Spleen (tissue), 11 donors: ENCODE data around the gene GLTP. TPM values are rescaled to one million over a fixed set of nuclear protein-coding genes. Genes with fewer than 3 reads are reported as not detected.

Experiments
- DNase-seq: peaks from one replicate; pipeline ENCODE4 v3.0.0-alpha.2; 2020
- H3K27ac ChIP-seq, 8 donors: fragments of 200-600 bp; sonication (generic) in 7 of 8; 1 replicate in 4 of 8; 2 replicates in 4 of 8; pipeline versions ENCODE4 v1.5.0 to v1.8.0; 2016 to 2021; ENCODE audit warnings: inconsistent platforms in 4 of 8, mild to moderate bottlenecking in 4 of 8, moderate library complexity in 1 of 8
- H3K27me3 ChIP-seq, 7 donors: fragments of 200-600 bp; sonication (generic) in 6 of 7; replicated peaks in 1 of 7; 1 replicate in 4 of 7; 2 replicates in 3 of 7; pipeline versions ENCODE4 v1.5.0 to v1.8.0; 2016 to 2021; ENCODE audit warnings: inconsistent platforms in 3 of 7, mild to moderate bottlenecking in 1 of 7
- H3K36me3 ChIP-seq, 6 donors: fragments of 200-600 bp; sonication (generic) in 5 of 6; 1 replicate in 4 of 6; 2 replicates in 2 of 6; pipeline versions ENCODE4 v1.5.0 to v1.8.0; 2016 to 2021; ENCODE audit warnings: inconsistent platforms in 2 of 6
- H3K4me1 ChIP-seq, 6 donors: fragments of 200-600 bp; sonication (generic) in 5 of 6; 1 replicate in 3 of 6; 2 replicates in 3 of 6; pipeline versions ENCODE4 v1.5.0 to v1.8.0; 2016 to 2021; ENCODE audit warnings: inconsistent platforms in 3 of 6
- H3K4me3 ChIP-seq, 8 donors: fragments of 200-600 bp; sonication (generic) in 7 of 8; 1 replicate in 4 of 8; 2 replicates in 4 of 8; pipeline versions ENCODE4 v1.5.0 to v1.8.0; 2016 to 2021; ENCODE audit warnings: inconsistent platforms in 4 of 8, mild to moderate bottlenecking in 4 of 8, moderate library complexity in 2 of 8
- H3K9me3 ChIP-seq, 8 donors: fragments of 200-600 bp; sonication (generic) in 7 of 8; 1 replicate in 4 of 8; 2 replicates in 4 of 8; pipeline versions ENCODE4 v1.5.0 to v1.8.0; 2016 to 2021; ENCODE audit warnings: inconsistent platforms in 4 of 8
- POLR2A ChIP-seq, 3 donors: fragments of 450-650 bp; IDR thresholded peaks; one replicate each; pipeline ENCODE4 v1.5.1; 2017; ENCODE audit warnings: antibody characterized with exemption in 3 of 3, mild to moderate bottlenecking in 1 of 3
- POLR2AphosphoS5 ChIP-seq, 3 donors: sonication (generic); formaldehyde crosslinking; IDR thresholded peaks; one replicate each; pipeline ENCODE4 v1.5.1; 2017; ENCODE audit warnings: antibody characterized with exemption in 3 of 3
- WGBS, 5 donors: extraction: QIAGEN DNeasy Blood & Tissue Kit in 3 of 5; methylation state at CpG; one replicate each; pipeline versions ENCODE4 v1.1.5 to v1.1.7; 2013 to 2018; 5-methylcytosine and 5-hydroxymethylcytosine counted together
- intact Hi-C: fragments of 100-400 bp; cut with DNase I; formaldehyde crosslinking; loops from one replicate; pipeline ENCODE4 v1.15.0; 2023; ENCODE audit warnings: low total_unique reads
- polyA plus RNA-seq, 3 donors: library from polyadenylated mRNA; stranded (reverse); fragments of 200-250 nt; gene quantifications; one replicate each; pipeline ENCODE4 v1.2.1, GENCODE V29; 2013
- total RNA-seq, 7 donors: library from RNA; depleted of rRNA in 3 of 7; stranded (reverse); fragments of >200 nt in 3 of 7; fragmentation: NEBNext Ultra II Directional in 4 of 7; extraction: Animal tissue kit (Norgen Biotek cat#: 25700) in 4 of 7; gene quantifications; one replicate each; pipeline versions ENCODE4 v1.1.0 to v1.2.1, GENCODE V29; 2016 to 2021
- TF ChIP-seq, protein P1 (sequence below), 11 experiments: fragments of 200-600 bp in 7 of 11; fragments of 450-650 bp in 4 of 11; sonication (generic) in 4 of 11; IDR thresholded peaks in 8 of 11; conservative IDR thresholded peaks in 3 of 11; 1 replicate in 7 of 11; 2 replicates in 4 of 11; pipeline versions ENCODE4 v1.4.0 to v1.8.0; 2016 to 2021; ENCODE audit warnings: antibody characterized with exemption in 11 of 11, inconsistent platforms in 4 of 11, mild to moderate bottlenecking in 1 of 11
- donor health status: healthy with polysubstance abuse.
- donor health status: DM: no; HTN: no; CAD: no; lungs with moderate emphysema.
- donor health status: DM: no; HTN: no; CAD: no.
- donor health status: Bipolar disorder and iron deficiency.
- donor health status: healthy.
- donor health status: DM: no; HTN: no; CAD: no.
- donor health status: DM: yes; HTN: yes; CAD: no.

The GLTP gene
- total and polyA plus RNA-seq, 10 donors, result 25.6 to 45.5 (median 31.8) TPM

DNA sequence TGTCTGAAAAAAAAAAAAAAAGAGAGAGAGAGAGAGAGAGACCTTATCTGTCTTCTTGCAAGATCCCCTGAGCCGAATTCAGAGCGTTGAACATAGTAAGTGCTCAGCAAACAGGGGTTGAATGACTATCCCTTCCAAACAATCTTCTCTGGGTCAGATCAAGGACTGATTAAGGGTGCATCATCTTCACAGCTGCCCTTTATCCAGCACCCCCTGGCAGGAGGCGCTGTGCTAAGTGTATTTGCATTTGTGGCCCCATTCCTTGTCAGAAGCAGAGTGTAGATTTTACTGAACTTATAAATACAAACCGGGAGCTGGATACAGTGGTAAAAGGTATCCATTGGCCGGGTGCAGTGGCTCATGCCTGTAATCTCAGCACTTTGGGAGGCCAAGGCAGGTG lies 38.3 kb downstream of the GLTP start:
- intact Hi-C loops, result loop anchor here (5.0 kb wide), 1 partner anchor 35 kb away; no protein-coding TSS in a partner anchor
- Histone ChIP-seq H3K9me3 (no peaks in the 10 kb centered on the region), H3K4me1 (peaks cover 5 to 24% (median 14%) of the 10 kb centered on the region in 6 donors), H3K27me3 (no peaks in the 10 kb centered on the region), H3K27ac (no peak overlapping the region), H3K36me3 (no peaks in the 10 kb centered on the region), H3K4me3 (no peak overlapping the region)
- DNase-seq, result no peak
- TF ChIP-seq POLR2AphosphoS5 (IDR thresholded peaks at IDR 0.05) (no peak), POLR2A (IDR thresholded peaks at IDR 0.05) (no peak)
- TF ChIP-seq, protein P1, sequence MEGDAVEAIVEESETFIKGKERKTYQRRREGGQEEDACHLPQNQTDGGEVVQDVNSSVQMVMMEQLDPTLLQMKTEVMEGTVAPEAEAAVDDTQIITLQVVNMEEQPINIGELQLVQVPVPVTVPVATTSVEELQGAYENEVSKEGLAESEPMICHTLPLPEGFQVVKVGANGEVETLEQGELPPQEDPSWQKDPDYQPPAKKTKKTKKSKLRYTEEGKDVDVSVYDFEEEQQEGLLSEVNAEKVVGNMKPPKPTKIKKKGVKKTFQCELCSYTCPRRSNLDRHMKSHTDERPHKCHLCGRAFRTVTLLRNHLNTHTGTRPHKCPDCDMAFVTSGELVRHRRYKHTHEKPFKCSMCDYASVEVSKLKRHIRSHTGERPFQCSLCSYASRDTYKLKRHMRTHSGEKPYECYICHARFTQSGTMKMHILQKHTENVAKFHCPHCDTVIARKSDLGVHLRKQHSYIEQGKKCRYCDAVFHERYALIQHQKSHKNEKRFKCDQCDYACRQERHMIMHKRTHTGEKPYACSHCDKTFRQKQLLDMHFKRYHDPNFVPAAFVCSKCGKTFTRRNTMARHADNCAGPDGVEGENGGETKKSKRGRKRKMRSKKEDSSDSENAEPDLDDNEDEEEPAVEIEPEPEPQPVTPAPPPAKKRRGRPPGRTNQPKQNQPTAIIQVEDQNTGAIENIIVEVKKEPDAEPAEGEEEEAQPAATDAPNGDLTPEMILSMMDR (IDR thresholded peaks at IDR 0.05 in 8 of 11, conservative IDR thresholded peaks at IDR 0.05 in 3 of 11), result no peak
- WGBS, 5 donors, result 77 to 93% (median 91%) methylated on average over 5 of the region's 5 CpGs

DNA sequence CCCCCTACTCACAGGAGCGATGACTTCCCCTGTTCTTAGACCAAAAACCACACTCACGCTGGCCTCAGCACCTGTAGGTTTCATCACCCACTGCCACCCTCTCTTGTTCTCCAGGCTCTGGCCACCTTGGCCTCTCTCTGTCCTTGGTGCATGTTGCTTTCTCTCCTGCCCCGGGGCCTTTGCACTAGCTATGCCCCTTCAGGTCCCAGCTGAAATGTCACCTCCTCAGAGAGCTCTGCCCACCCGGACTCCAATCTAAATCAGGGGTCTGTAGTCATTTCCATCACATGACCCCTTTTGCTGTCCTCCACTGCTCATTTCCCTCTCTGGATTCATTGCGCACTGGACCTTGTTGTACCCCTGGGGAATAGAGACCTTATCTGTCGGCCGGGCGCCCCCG lies 39.0 kb downstream of the GLTP start:
- Histone ChIP-seq H3K9me3 (no peaks in the 10 kb centered on the region), H3K27me3 (no peaks in the 10 kb centered on the region), H3K27ac (no peak overlapping the region), H3K4me3 (no peak overlapping the region), H3K4me1 (peaks cover 5 to 17% (median 12%) of the 10 kb centered on the region in 6 donors), H3K36me3 (no peaks in the 10 kb centered on the region)
- intact Hi-C loops, result loop anchor here (5.0 kb wide), 1 partner anchor 34 kb away; no protein-coding TSS in a partner anchor
- WGBS, 5 donors, result 78 to 83% (median 82%) methylated on average over 9 of the region's 9 CpGs
- TF ChIP-seq, protein P1 (IDR thresholded peaks at IDR 0.05 in 8 of 11, conservative IDR thresholded peaks at IDR 0.05 in 3 of 11), result no peak
- no peak for TF ChIP-seq POLR2AphosphoS5 (IDR thresholded peaks at IDR 0.05)
- no peak for TF ChIP-seq POLR2A (IDR thresholded peaks at IDR 0.05)
- no peak for DNase-seq

DNA sequence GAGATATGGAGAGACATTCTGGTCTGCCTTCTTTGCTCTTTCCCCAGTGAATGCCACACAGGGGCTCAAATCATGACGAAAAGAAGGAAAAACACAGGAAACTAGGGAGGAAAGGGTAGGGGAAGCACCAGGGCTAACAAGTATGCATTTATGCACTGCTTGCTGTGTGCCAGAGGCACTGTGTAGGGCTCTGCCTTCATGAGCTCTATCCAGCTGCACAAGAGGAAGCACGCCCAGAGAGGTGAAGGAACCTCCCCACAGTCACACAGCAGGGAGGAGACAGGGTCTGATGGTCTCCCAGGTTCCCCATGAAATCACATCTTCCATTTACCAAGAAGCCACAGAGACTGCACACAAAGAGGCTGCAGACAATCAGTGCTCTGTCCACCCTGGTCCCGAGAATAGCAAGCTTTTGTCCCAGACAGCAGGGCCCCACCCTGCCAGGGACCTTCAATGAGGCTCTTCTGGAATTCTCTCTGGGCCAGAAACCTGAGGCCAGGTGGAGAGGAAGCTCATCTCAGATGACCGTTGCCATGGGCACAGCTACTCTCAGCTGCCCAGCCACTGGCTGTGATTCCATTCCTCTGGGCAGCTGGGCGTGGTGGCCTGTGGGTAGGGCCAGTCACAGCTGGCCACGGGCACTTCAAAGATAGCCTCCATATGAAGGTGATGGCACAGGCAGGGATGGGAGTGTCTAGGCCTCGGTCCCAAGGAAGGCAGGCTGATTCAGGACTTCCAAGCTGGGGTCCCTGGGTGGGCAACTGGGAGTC lies 39.9 kb downstream of the GLTP start:
- TF ChIP-seq, protein P1 (IDR thresholded peaks at IDR 0.05 in 8 of 11, conservative IDR thresholded peaks at IDR 0.05 in 3 of 11), result no peak
- TF ChIP-seq POLR2AphosphoS5 (IDR thresholded peaks at IDR 0.05) (no peak), POLR2A (IDR thresholded peaks at IDR 0.05) (no peak)
- Histone ChIP-seq H3K27ac (no peak overlapping the region), H3K27me3 (no peaks in the 10 kb centered on the region), H3K4me3 (no peak overlapping the region), H3K9me3 (no peaks in the 10 kb centered on the region), H3K36me3 (no peaks in the 10 kb centered on the region), H3K4me1 (peaks cover 2 to 9% (median 6%) of the 10 kb centered on the region in 6 donors)
- 61 to 74% (median 64%) methylated on average over 6 to 7 of the region's 7 CpGs for WGBS, 5 donors
- intact Hi-C loops, result loop anchor here (5.0 kb wide), 1 partner anchor 33 kb away; no protein-coding TSS in a partner anchor
- DNase-seq, result no peak

DNA sequence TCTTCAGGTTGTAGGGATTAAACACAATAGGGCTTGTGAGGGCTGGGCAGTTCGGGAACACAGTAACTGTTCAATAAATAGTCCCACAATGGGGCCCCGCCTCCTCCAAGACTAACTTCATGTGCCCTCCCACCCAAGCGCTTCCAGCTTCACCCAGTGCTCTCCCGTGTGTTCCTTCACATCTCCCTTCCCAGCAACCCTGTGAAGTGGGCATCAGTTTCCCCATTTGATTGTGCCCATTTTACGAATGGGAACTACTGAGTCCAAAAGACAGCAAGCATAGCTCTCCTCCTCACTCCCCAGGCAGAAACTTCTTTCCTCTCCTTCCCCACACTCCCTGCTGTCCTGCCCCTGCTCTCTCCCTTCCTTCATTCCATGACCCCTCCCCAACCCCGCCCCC lies 40.9 kb downstream of the GLTP start:
- H3K4me3 ChIP-seq, result no peak overlapping the region
- H3K27ac ChIP-seq, result no peak overlapping the region
- H3K36me3 ChIP-seq, result no peaks in the 10 kb centered on the region
- WGBS, 5 donors, result 68 to 77% (median 73%) methylated on average over 6 of the region's 6 CpGs
- TF ChIP-seq, protein P1 (IDR thresholded peaks at IDR 0.05 in 8 of 11, conservative IDR thresholded peaks at IDR 0.05 in 3 of 11), result no peak
- TF ChIP-seq POLR2AphosphoS5 (IDR thresholded peaks at IDR 0.05) (no peak), POLR2A (IDR thresholded peaks at IDR 0.05) (no peak)
- H3K9me3 ChIP-seq, result no peaks in the 10 kb centered on the region
- intact Hi-C loops, result no loop called here
- no peak for DNase-seq
- H3K4me1 ChIP-seq, result no peaks in the 10 kb centered on the region
- H3K27me3 ChIP-seq, result peaks cover 0 to 5% (median 0%) of the 10 kb centered on the region in 7 donors
